NCI-H1417 treated with DMSO at 0.1 percent for 48 hours (cell line): ENCODE results near the gene ZC3H4.
"Not testable (repeated sequence)": the region's sequence is repeated elsewhere in the genome, so short reads cannot be mapped to it uniquely, and the experiment has no call there.

Experiments
- DNase-seq: peaks from one replicate; lab custom pipeline; 2025; lab: John Stamatoyannopoulos, UW

ZC3H4 gene

DNA sequence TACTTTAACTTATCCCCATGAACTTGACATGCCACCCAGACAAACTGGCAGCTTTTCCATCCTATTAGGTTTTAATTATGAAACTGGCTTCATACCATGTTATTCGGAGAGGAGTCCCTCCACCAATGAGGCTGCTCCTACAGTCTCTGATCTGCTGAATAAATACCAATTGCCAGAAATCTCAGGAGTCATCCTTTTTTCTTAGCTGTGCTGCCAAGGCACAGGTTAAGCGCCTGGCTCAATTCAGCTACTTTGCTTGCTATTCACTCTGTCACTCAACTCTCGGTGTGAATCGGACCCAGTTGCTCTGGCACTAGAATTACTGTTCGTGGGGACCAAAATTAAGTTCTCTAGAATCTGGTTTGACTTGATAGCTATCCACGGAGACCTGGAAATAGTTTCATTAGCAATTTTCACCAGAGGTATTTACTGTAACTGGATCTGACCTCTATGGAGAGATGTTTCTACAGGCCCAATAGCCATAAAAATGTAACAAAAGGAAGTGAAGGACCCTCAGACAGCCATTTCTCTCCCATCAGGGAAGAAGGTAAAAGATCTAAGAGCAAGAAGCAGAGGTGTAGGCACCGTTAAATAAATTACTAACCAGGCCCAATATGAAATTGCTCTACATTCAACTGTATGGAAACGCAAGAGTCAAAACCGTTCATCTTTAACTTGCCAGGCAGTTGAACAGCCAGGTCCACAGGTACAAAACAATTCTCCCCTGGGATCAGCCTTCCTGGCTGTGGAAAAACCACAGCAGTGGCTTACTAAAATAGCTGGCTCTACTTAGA lies 5.4 kb downstream of the ZC3H4 start:
- no peak for DNase-seq

DNA sequence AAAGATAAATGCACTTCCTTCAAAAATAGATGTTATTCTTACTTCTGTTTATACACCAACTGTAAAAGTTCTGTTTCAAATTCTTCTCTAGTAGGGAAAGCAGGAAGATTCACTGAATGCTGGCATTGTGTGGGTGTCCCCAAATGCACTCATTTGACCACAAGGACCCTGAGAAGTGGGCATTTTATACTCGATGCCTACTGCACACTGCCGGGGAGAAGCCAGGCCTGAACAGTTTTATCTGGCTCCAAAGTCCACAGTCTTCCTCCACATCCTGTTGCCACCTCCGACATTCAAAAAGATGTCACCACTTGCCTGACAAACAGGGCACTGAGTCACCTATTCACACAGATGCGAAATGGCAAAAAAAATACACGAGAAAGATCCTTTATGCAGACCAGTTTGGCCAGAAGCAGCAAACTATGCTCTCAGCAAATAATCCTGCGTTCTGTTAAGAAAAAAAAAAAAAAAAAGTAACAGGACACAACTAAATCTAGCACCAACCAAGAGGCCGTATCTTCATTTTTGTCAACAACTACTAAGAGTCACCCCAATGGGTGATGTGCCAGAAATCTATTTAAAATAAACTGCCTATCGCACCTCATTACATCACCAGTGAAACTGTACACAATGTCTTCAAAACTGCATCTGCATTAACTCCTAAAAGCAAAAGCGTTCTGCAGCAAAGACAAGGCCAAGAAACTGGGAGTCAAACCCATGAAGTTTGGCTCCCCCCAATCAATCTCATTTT lies 6.2 kb downstream of the ZC3H4 start:
- no peak for DNase-seq

DNA sequence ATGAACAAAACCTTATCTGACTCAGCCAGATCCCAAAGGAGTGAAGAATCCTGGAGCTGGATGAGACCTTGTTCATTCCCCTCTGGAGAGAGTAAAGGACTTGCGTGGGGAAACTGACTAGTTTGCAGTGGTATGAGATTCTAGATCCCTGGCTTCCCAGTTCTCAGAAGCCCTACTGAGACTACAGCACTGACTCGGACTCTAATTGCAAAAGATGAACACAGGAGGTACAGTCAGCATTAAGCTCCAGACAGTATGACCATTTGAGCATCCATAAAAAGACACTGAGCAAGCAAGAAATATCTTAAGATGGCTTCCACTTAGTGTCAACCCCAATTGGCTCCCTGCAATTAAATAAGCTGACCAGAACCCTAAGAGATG lies 6.8 kb downstream of the ZC3H4 start:
- DNase-seq, result no peak

DNA sequence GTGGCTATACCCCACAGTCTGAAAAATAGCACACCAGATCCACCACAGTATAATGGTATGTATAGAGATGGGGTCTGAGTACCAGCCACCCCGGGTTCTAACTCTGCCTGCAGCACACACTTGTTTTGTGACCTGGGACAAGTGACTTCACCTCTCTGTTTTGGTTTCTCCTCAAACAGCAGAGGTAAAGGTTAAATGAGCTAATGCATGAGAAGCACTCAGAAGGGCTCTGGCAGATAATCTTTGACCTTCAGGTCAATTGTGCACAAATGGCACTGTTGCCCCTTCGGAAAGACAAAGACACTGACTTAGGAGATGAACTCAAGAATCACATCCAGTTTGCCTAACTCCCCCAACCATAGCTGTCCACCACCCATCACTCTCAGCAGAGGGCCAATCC lies 7.7 kb downstream of the ZC3H4 start:
- DNase-seq, result no peak

DNA sequence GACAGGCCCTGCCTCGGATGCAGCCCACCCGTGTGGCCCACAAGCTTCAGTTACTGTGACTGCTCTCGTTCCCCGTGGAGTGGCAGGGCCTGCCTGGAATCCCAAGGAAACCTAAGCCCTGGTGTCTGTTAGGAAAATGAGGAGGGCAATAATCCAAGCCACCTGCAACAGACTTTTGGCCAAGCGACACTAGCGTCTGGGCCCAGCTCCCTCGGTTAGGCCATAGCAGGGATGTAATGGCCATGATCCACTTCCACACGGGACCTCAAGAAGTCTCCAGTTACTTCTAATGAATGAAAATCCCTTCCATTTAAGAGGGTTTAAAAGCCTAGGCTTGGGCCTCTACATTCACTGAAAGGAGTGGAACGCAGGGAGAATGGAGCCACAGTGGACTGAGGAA lies 8.9 kb downstream of the ZC3H4 start:
- DNase-seq, result no peak

DNA sequence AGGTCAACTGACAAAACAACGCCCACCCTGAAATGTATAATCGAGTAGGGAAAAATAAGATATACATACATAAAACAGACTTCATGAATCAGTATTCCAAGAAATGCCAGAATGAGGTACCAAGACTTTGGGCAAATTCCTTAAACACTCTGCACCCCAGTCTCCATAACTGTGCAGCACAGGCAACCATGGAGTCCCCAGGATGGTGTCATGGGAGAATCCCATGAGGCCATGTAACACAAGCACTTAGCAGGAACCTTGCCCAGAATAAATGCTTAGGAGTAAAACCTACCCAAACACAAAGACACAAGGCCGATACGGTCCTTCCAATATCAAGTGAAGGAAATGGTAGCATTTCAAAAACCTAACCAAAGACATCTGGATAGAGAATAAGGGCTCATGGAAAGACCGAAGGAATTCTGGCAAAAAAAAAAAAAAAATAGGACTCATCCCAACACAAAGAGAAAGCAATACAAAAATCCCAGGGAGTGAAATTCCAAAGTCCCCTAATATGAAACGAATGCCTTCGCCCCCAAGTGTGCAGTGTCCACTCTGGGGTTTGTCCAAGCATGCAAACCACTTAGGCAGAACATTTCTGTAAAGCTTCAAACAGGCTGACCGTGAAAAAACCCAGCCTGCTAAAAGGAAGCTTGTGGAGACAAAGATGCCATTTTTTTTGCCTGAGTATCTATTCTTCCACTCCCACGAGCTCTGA lies 11.1 kb downstream of the ZC3H4 start:
- no peak for DNase-seq

DNA sequence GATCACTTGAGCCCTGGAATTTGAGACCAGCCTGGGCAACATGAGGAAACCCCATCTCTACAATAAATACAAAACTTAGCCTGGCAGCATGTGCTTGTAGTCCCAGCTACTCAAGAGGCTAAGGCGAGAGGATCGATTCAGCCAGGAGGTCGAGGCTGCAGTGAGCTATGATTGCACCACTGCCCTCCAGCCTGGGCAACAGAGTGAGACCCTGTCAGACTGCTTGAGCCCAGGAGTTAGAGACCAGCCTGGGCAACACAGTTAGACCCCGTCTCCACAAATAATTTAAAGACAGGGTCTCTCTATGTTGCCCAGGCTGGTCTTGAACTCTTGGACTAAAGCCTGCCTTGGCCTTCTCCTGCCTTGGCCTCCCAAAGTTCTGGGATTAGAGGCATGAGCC lies 12.5 kb downstream of the ZC3H4 start:
- not testable (repeated sequence) for DNase-seq

DNA sequence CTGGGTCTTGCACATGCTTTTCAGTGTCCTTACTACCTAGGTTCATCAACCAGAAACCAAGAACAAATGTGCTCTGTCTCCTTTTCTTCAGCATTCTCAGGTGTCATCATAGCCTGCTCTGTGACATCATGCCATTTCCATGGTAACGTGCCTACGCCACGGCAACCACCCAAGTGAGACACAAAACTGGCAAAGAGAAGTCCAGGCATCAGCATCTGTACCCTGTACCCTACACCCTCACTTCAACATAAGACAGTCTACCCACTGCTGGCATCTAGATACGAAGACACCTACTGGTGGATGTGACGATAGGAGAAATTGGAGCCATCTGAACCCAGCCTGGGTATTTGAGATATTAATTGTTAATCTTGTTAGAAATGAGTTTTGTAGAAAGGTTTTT lies 13.3 kb downstream of the ZC3H4 start:
- no peak for DNase-seq

DNA sequence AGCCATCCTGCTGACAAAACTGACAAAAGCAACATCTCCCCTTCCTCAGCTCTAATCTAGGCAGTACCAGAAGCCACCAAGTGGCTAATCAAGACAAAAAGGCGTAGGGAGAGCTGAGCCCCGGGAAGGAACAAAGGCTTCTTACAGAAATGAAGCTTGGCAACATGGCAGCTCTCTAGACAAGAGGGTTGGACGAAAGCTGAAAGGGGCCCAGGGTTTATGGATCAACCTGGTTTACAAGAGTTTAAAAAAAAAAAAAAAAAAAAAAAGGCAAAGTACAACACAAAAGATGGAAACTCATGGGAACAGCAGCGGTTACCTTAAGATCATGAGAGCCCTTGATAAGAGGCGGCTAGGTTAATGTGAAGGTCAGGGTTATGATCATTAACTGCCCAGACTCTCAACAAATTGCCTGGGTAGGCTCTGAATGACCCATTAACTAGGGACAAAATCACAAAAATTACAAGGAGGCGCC lies 14.0 kb downstream of the ZC3H4 start:
- no peak for DNase-seq

DNA sequence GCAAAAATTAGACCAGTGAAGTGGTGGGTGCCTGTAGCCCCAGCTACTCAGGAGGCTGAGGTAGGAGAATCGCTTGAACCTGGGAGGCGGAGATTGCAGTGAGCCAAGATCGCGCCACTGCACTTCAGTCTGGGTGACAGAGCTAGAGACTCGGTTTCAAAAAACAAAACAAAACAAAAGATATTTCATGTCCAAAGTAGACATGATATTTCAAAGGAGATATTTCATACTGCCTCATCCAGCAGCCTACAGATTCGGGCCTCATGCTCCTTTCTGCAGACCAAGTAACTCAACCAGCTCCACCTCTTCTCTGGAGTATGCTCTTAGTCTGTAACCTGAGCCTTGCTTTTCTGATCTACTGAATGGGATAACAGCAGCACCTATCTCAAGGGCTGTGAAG lies 15.0 kb downstream of the ZC3H4 start:
- DNase-seq, result no peak

DNA sequence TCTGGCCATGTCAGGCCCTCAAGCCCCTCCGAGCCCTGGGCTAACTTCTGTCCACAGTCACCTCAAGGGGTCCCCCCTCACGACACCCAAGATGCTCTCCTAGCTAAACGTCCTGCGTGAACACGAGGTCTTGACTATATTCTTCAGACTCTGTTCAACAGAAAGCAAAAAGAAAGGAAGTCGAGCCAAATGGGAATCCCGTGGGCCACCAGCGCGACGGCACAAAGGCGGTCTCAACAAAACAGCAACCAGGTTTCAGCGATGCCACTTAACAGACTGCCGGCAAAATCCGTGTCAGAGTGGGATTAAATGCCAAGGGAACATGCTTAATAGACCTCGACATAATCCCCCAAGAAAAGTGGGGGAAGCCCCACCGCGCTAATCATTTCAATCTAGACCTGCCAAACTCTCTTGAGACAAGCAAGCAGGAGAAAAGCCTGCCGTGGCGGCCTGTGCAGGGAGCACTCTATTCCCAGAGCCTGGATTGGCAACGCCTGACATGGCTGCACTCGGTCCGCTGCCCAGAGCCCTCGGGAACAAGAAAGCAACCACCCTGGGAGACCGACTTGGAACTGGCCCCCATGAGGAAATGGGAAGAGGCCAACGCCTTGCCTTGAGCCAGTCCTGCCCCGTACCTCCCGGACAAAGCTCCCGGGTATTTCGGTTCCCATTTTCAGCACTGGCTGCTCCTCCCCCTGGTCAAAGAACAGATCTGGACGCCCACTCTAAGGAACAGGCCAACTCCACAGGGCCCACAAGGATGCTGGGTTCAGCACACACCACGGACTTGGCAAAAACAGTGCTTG lies 16.0 kb downstream of the ZC3H4 start:
- DNase-seq, result no peak

DNA sequence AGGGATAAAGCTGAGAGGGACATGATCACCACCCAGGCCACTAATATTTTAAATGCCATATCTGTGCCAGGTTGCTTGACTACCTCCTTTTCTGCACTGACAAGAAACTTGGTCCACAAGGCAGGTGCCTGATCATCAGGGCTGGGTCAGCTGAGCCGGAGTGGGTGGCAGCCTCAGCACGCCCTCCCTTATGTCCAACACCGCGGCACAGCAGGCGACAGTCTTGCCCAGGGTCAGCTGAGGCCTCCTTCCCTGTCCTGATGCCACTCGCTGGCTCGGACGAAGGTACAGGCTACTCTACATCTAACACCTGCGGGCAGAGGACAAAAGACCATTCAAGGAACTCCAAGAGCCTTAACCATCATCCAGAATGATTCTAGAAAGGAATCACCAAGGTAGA lies 16.9 kb downstream of the ZC3H4 start:
- no peak for DNase-seq

DNA sequence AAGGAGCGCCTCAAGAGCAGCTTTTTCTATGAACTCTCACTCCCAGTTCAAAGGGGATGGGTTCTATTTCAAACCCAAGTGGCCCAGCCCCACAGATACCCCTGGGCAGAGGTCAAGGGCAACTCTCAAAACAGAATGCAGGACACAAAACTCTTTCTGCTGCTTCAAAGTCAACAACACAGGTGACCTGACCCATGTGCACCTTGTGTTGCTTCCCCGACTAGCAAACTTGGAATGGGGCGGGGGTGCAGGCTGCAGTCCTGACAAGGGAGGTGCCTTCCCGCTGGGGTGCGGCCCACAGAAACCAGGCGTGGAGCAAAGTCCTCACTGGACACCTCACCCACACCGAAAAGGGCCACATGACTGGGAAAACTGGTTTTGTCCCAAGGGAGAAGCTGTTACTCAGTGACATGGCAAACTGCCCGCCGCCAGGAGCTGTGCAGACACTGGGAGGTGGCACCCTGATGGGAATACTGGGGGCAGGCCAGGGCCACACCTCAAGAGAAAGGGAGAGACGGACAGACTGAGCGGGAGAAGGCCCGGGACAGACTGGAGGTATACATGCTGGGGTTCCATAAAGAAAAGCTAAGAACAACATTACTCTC lies 17.4 kb downstream of the ZC3H4 start:
- DNase-seq, result no peak

DNA sequence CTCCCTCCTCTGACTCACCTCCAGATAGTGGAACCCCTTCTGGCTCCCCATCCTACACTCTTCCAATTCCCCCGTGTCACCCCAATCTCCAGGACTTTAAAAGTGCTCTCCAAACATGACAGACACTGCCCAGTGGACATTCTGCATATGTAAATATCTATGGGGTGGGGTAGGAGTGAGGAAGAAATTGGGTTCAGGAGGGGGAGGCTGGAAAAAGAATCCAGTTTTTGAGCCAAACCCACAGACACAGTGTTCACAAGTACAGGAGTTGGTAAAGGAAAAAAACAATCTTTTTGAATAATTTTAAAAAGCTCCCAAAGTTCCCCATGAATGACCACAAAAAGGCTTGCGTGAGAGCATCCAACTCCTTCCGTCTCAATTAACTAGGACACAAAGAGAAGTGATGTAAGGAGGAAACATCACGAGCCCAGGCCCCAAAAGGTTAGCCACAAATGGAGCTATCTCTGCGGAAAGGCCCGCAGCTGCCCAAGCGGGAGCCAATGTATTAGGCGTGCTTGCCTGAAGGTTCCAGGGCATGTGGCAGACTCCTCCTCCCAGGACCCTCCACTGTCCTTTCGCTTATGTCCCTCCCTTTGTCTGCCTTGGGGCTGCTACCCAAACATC lies 18.0 kb downstream of the ZC3H4 start:
- DNase-seq, result no peak

DNA sequence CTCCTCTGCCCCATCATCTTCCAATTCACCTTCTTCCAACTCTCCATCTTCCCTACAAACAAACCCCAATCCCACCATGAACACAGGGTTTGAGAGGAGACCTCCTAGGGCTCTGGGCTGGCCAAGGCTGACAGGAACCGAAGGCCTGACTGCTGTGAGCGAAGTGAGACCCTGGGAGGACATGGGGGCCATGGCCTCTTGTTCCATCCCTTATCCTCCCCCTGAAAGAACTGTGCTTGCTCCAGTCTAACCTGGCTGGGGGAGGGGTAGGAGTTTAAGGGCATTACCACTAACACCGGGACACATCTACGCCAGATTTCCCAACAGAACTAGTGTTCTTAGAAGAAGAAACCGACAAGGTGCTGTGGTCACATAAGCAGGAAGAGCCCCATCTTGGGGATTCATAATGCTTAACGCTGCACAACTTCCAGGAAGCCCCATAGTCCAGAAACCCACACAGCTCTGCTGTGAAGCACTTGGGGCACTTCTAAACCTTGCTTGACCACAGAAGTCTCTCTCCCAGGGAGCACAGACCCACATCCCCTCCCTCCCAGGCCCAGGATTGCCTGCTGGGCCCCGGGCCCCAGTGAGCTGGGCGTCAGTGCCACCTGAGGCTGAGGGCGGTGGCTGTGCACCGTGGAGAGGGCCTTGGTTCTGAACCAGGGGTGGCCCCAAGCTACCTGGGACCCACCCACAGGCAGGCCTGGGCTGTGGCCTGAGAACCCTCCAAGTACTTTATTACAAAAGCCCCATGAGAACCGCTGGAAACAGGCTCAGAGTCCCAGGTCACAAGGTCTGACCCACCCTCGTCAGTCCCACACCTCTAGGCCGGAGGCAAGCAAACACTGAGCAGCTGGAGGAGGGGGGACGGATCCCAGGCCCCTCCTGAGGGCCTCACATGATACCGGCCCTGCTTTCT lies 18.8 kb downstream of the ZC3H4 start:
- DNase-seq, result no peak

DNA sequence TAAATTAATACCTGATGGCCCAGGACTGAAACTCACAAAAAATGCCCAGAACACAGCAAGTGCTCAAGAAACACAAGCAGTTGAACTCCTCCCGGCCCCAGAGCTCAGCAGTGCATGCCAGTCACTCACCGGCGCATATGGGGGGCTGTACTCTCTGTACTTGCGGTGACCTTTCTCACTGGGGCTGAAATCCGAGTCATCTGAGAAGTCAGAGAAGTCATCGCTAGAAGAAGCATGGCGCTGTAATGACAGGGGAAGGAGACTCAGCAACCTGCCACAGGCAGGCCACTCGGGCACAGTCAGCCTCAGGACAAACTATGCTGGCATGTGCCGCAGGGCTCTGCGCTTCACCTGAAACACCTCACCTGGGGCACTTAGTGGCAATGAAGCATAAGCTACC lies 19.7 kb downstream of the ZC3H4 start:
- no peak for DNase-seq

DNA sequence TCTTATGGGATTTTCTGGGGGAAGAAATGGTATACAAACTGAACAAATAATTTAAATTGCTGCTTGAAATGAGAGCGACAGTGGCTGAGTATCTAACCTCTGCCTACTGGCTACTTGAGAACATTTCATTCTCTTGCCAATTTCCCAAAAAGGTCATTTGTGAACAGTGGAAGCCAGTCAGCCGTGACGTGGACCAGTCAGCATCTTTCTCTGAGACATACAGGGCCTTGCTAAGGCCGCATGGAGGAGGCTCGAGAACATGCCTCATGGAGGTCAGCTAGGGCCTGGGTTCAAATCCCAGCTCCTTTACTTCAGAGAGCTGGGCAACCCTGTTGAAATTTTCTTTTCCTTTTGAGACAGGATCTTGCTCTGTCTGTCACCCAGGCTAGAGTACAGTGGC lies 20.3 kb downstream of the ZC3H4 start:
- DNase-seq, result no peak

DNA sequence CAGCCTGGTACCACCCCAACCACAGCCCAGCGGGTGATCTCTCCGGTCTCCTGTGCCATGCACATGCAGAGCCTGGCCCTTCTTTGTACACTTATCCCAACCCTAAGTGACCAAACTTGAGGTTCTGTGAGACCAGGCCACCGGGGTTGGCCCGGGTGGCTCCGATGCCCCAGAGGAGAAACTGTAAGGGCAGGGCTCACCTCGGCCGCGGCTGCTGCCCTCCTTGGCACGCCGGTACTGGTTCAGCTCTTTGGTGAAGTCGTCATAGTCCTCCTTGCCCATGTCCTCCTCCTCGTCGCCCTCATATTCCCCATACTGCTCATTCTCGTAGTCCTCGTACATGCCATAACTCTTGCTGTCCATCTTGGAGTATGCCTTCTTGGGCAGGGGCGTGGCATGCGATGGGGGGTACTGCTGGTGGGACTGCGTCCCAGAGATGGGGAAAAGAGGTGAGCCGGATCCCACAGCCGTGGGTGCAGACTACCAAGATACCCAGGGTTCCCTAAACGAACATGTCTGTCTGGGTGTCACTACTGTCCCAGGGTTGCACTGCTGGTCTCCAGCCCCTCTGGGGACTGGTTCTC lies 23.7 kb downstream of the ZC3H4 start:
- no peak for DNase-seq

DNA sequence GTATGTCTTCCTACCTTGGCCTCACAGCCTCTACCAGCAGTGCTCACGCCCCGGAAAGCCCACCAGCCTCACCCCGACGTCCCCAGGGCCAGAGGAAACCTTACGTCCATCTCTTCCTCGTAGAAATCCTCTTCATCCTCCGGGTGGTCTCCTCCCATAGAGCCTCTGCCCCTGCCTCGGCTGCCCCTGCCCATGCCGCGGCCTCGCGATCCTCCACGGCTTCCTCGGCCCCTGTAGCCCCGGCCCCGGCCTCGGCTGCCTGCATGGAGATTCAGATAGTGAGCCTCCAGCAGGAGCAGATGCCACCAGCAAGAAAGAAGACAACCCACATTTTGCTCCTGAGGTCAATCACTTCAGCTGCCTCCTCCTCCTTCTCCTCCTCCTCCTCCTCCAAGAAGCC lies 27.3 kb downstream of the ZC3H4 start:
- DNase-seq, result no peak
